H1 (cell line): Measurements from ENCODE around the gene ARL5C. TPM values are rescaled to one million over a fixed set of nuclear protein-coding genes. Genes with fewer than 3 reads are reported as not detected.

Source experiments
- CTCF ChIA-PET: fragments of 300-600 bp; sonication (Branson Sonifier 250); formaldehyde crosslinking; loops from one replicate; lab custom pipeline; 2021; ENCODE audit not compliant: partially characterized antibody; lab: Charles Lee
- POLR2A ChIA-PET: fragments of 300-600 bp; sonication (Branson Sonifier 250); formaldehyde crosslinking; loops from one replicate; lab custom pipeline; 2021; ENCODE audit warnings: inconsistent platforms; ENCODE audit not compliant: partially characterized antibody; lab: Charles Lee
- DNase-seq, 2 experiments: peaks; one replicate each; pipeline versions ENCODE4 v3.0.0 to v3.0.0-alpha.2; 2010 to 2022; ENCODE audit warnings: low spot score in 2 of 2, low read depth in 1 of 2, mixed read lengths in 1 of 2
- FAIRE-seq: peaks from 2 replicates; lab custom pipeline; 2011; peaks lifted over from hg19 to GRCh38; lab: Jason Lieb, UNC
- H2AFZ ChIP-seq: 2 replicates; pipeline ENCODE4 v1.8.1; 2012; ENCODE audit warnings: low read length, inconsistent platforms
- H2AK5ac ChIP-seq: 2 replicates; pipeline ENCODE4 v1.6.1; 2013; ENCODE audit warnings: low read depth, low read length
- H2BK120ac ChIP-seq: replicated peaks from 2 replicates; pipeline ENCODE3; 2013; ENCODE audit warnings: low read depth, low read length, inconsistent platforms
- H2BK12ac ChIP-seq: 2 replicates; pipeline ENCODE4 v1.6.1; 2013; ENCODE audit warnings: low read depth, low read length
- H2BK15ac ChIP-seq: 2 replicates; pipeline ENCODE4 v1.6.1; 2013; ENCODE audit warnings: low read length
- H2BK20ac ChIP-seq: 2 replicates; pipeline ENCODE4 v1.6.1; 2013; ENCODE audit warnings: low read length
- H2BK5ac ChIP-seq: 2 replicates; pipeline ENCODE4 v1.6.1; 2013; ENCODE audit warnings: low read depth, low read length
- H3K14ac ChIP-seq: 2 replicates; pipeline ENCODE4 v1.6.1; 2013; ENCODE audit warnings: inconsistent platforms; ENCODE audit not compliant: insufficient read length
- H3K18ac ChIP-seq: 2 replicates; pipeline ENCODE4 v1.6.1; 2013; ENCODE audit warnings: low read length; ENCODE audit errors: extremely low read depth
- H3K23ac ChIP-seq: 2 replicates; pipeline ENCODE4 v1.6.1; 2013; ENCODE audit warnings: inconsistent platforms; ENCODE audit not compliant: insufficient read length
- H3K23me2 ChIP-seq: 2 replicates; pipeline ENCODE4 v1.6.1; 2013; ENCODE audit warnings: low read depth, low read length
- H3K27ac ChIP-seq: 2 replicates; pipeline ENCODE4 v1.6.1; 2011; ENCODE audit warnings: low read depth, low read length, inconsistent platforms
- H3K27me3 ChIP-seq, 4 experiments: replicated peaks in 1 of 4; 1 replicate in 1 of 4; 2 replicates in 3 of 4; pipeline versions ENCODE4 v1.6.1 to v1.8.1; 2011 to 2013; ENCODE audit warnings: low read length in 3 of 4, mild to moderate bottlenecking in 3 of 4, inconsistent platforms in 2 of 4, mixed read lengths in 2 of 4, moderate library complexity in 1 of 4; ENCODE audit not compliant: control insufficient read depth in 3 of 4, insufficient read depth in 3 of 4; ENCODE audit errors: extremely low read depth in 1 of 4
- H3K36me3 ChIP-seq, 4 experiments: 2 replicates each; pipeline versions ENCODE4 v1.6.1 to v1.8.1; 2011 to 2013; ENCODE audit warnings: mild to moderate bottlenecking in 4 of 4, low read length in 3 of 4, moderate library complexity in 2 of 4, control low read depth in 1 of 4, inconsistent platforms in 1 of 4; ENCODE audit not compliant: insufficient read depth in 4 of 4, control insufficient read depth in 2 of 4
- H3K4ac ChIP-seq: replicated peaks from 2 replicates; pipeline ENCODE3; 2013; ENCODE audit warnings: low read length, low read depth, mixed read lengths, inconsistent platforms; ENCODE audit not compliant: insufficient read length
- H3K4me1 ChIP-seq, 4 experiments: replicated peaks in 1 of 4; 1 replicate in 1 of 4; 2 replicates in 3 of 4; pipeline versions ENCODE4 v1.6.1 to v1.8.1; 2011 to 2013; ENCODE audit warnings: low read length in 3 of 4, inconsistent platforms in 2 of 4, mixed read lengths in 1 of 4; ENCODE audit not compliant: insufficient read depth in 4 of 4, control insufficient read depth in 3 of 4
- H3K4me2 ChIP-seq, 2 experiments: 2 replicates each; pipeline versions ENCODE4 v1.6.1 to v1.8.1; 2011 to 2013; ENCODE audit warnings: low read depth in 2 of 2, low read length in 2 of 2, control low read depth in 1 of 2, inconsistent platforms in 1 of 2, mild to moderate bottlenecking in 1 of 2; ENCODE audit not compliant: insufficient read depth in 1 of 2
- H3K4me3 ChIP-seq, 4 experiments: fragments of 200-600, 300-600 bp in 1 of 4; sonication (generic), shearing (Covaris generic), sonication (Bioruptor Twin) in 1 of 4; 2 replicates each; pipeline versions ENCODE4 v1.5.1 to v1.8.1; 2011 to 2016; ENCODE audit warnings: low read length in 4 of 4, low read depth in 3 of 4, control low read depth in 2 of 4, inconsistent platforms in 2 of 4, mild to moderate bottlenecking in 2 of 4, mixed read lengths in 1 of 4, moderate library complexity in 1 of 4; ENCODE audit not compliant: insufficient read depth in 2 of 4; ENCODE audit errors: extremely low read depth in 1 of 4
- H3K56ac ChIP-seq: replicated peaks from 2 replicates; pipeline ENCODE3; 2013; ENCODE audit warnings: low read depth, mild to moderate bottlenecking, mixed read lengths, low read length, inconsistent platforms; ENCODE audit not compliant: insufficient read length
- H3K79me1 ChIP-seq: 2 replicates; pipeline ENCODE4 v1.6.1; 2013; ENCODE audit warnings: low read depth, low read length, control low read depth
- H3K79me2 ChIP-seq, 2 experiments: 2 replicates each; pipeline versions ENCODE4 v1.6.1 to v1.8.1; 2012 to 2013; ENCODE audit warnings: low read length in 2 of 2, mild to moderate bottlenecking in 2 of 2, inconsistent platforms in 1 of 2; ENCODE audit not compliant: insufficient read depth in 2 of 2, control insufficient read depth in 1 of 2
- H3K9ac ChIP-seq, 4 experiments: replicated peaks in 1 of 4; 1 replicate in 1 of 4; 2 replicates in 3 of 4; pipeline versions ENCODE4 v1.6.1 to v1.8.1; 2011 to 2013; ENCODE audit warnings: low read depth in 3 of 4, low read length in 3 of 4, control low read depth in 2 of 4, mild to moderate bottlenecking in 2 of 4, moderate library complexity in 2 of 4, inconsistent platforms in 1 of 4; ENCODE audit errors: extremely low read depth in 1 of 4
- H3K9me3 ChIP-seq, 2 experiments: 2 replicates each; pipeline versions ENCODE4 v1.6.1 to v1.8.1; 2012 to 2013; ENCODE audit warnings: mild to moderate bottlenecking in 2 of 2, moderate library complexity in 2 of 2, control low read depth in 1 of 2, inconsistent platforms in 1 of 2, low read depth in 1 of 2, low read length in 1 of 2, mixed read lengths in 1 of 2; ENCODE audit not compliant: insufficient read depth in 2 of 2
- H4K20me1 ChIP-seq, 2 experiments: replicated peaks in 1 of 2; 2 replicates each; pipeline versions ENCODE3 to v1.8.1; 2011 to 2013; ENCODE audit warnings: inconsistent platforms in 2 of 2, low read length in 2 of 2, mild to moderate bottlenecking in 1 of 2; ENCODE audit not compliant: insufficient read depth in 2 of 2, control insufficient read depth in 1 of 2
- H4K5ac ChIP-seq: 2 replicates; pipeline ENCODE4 v1.6.1; 2013; ENCODE audit warnings: low read length, low read depth, mixed read lengths, inconsistent platforms; ENCODE audit not compliant: insufficient read length
- H4K8ac ChIP-seq: 2 replicates; pipeline ENCODE4 v1.8.0; 2013; ENCODE audit warnings: mild to moderate bottlenecking, moderate library complexity, low read length, inconsistent platforms; ENCODE audit not compliant: insufficient read depth; ENCODE audit errors: extremely low read depth
- H4K91ac ChIP-seq: replicated peaks from 2 replicates; pipeline ENCODE3; 2013; ENCODE audit warnings: low read length, mixed read lengths, inconsistent platforms; ENCODE audit not compliant: insufficient read length
- CEBPB ChIP-seq: IDR thresholded peaks from 2 replicates; pipeline ENCODE4 v1.6.1; 2012; ENCODE audit warnings: low read depth, low read length
- JUN ChIP-seq: IDR thresholded peaks from 2 replicates; pipeline ENCODE4 v1.6.1; 2011; ENCODE audit warnings: low read depth, mild to moderate bottlenecking, improper control_type of control experiment, low read length
- WGBS, 2 experiments: shearing (Covaris generic) in 1 of 2; methylation state at CpG; one replicate each; pipeline versions ENCODE4 v1.1.6 to v1.1.7; 2013 to 2015; ENCODE audit warnings: low lambda C conversion rate in 2 of 2, mixed read lengths in 2 of 2, inconsistent platforms in 1 of 2, low coverage in 1 of 2, missing lambda C conversion rate in 1 of 2; ENCODE audit not compliant: insufficient replicate concordance in 2 of 2, insufficient coverage in 1 of 2, insufficient read length in 1 of 2; ENCODE audit errors: extremely low coverage in 1 of 2, missing lambda C conversion rate in 1 of 2; 5-methylcytosine and 5-hydroxymethylcytosine counted together
- polyA plus RNA-seq, 7 experiments: library from polyadenylated mRNA; depleted of rRNA in 3 of 7; stranded (reverse) in 5 of 7; unstranded in 2 of 7; fragments of >200 nt in 5 of 7; fragments of 200-250 nt in 2 of 7; gene quantifications; 1 replicate in 5 of 7; 2 replicates in 1 of 7; 4 replicates in 1 of 7; pipeline versions ENCODE4 v1.2.1 to v1.2.3, GENCODE V29; 2011 to 2013; ENCODE audit warnings: missing spikeins in 2 of 7, mixed read lengths in 2 of 7
- total RNA-seq: library from RNA; stranded (reverse); fragmentation: NEBNext Ultra II Directional; extraction: Animal tissue kit (Norgen Biotek cat#: 25700); gene quantifications from 2 replicates; pipeline ENCODE4 v1.2.1, GENCODE V29; 2021

ARL5C gene
- total and polyA plus RNA-seq, 2 of the 8 experiments (the other 6 are each of a cell fraction or from before 2014, with no cell fraction given): not detected

DNA sequence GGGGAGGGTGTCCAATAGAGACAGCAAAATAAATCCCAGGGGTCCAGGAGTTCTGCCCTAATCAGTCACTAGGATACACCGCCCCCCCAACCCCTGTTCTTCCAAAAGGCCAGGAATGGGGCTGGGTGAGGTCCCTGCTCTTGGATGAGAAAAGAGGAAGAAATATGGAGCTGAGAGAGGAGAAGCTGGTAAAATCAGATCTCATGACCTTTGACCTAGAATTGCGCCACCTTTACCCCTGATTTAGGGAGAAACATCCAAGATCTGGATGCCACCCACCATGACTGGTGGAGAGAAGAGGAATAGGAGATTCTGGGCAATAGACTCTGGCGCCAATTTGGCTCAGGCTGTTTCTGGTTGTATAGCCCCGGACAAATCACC lies 32.2 kb upstream of the ARL5C start:
- peak overlapping the region; percentile 69; the same call in 1 of the 2 replicates for H4K8ac ChIP-seq
- no peaks in the 10 kb centered on the region for H3K9me3 ChIP-seq
- no peak overlapping the region for H2BK5ac ChIP-seq
- peak overlapping the region; percentile 26 for H4K91ac ChIP-seq
- H2BK15ac ChIP-seq: peak overlapping the region; percentile 32; the same call in 1 of the 2 replicates
- H2AFZ ChIP-seq: no peak overlapping the region
- H3K79me1 ChIP-seq: peaks cover 10% of the 10 kb centered on the region
- WGBS, 2 experiments: 71% methylated on average over 4 of the region's 4 CpGs; no CpG with 5 or more reads in 1 of the 2 experiments
- TF ChIP-seq CEBPB (peak; percentile 86), JUN (no peak)
- DNase-seq: no peak
- H3K18ac ChIP-seq: no peak overlapping the region; the same call in 1 of the 2 replicates
- no peak overlapping the region for H2BK20ac ChIP-seq
- ChIA-PET POLR2A (interaction anchor here (0.7 to 5.0 kb wide), 10 partner anchors 10 to 344 kb away, joined by 3 to 49 read pairs (median 4); partner anchors contain the start of genes ARL5C, MED1 and STAC2), CTCF (interaction anchor here (1.0 to 4.1 kb wide), 5 partner anchors 10 to 46 kb away, joined by 3 to 19 read pairs (median 6); no protein-coding TSS in a partner anchor)
- H3K4me3 ChIP-seq: peak overlapping the region; percentile 78 to 89 (median 80)
- H3K9ac ChIP-seq: peak overlapping the region in 2 of 4 experiments; percentile 48 to 59; a peak in 3 of 7 replicates
- H3K79me2 ChIP-seq: peaks cover 7 to 56% of the 10 kb centered on the region in 2 experiments
- peaks cover 4 to 31% (median 23%) of the 10 kb centered on the region in 4 experiments for H3K4me1 ChIP-seq
- H3K23me2 ChIP-seq: peaks cover 11% of the 10 kb centered on the region
- H3K56ac ChIP-seq: peak overlapping the region; percentile 32
- no peak for FAIRE-seq
- H4K20me1 ChIP-seq: peaks cover 2 to 20% of the 10 kb centered on the region in 2 experiments
- no peaks in the 10 kb centered on the region for H3K27me3 ChIP-seq
- no peak overlapping the region for H3K23ac ChIP-seq
- peak overlapping the region; percentile 33 for H2BK120ac ChIP-seq
- peak overlapping the region; percentile 86 for H4K5ac ChIP-seq
- peaks cover 14 to 29% (median 20%) of the 10 kb centered on the region in 4 experiments for H3K36me3 ChIP-seq
- H3K27ac ChIP-seq: peak overlapping the region; percentile 47; the same call in 1 of the 2 replicates
- H2BK12ac ChIP-seq: 0 out of 2 replicates have a peak overlapping the region, but pooled peaks have one; percentile 52
- no peak overlapping the region for H2AK5ac ChIP-seq
- H3K4me2 ChIP-seq: peak overlapping the region; percentile 80 to 82
- H3K14ac ChIP-seq: no peak overlapping the region
- no peak overlapping the region for H3K4ac ChIP-seq
